Transverse colon (tissue), 4 donors: ENCODE data around the gene RAPGEF2. TPM values are rescaled to one million over a fixed set of nuclear protein-coding genes. Genes with fewer than 3 reads are reported as not detected.

ENCODE experiments used
- DNase-seq: peaks from one replicate; pipeline ENCODE4 v3.0.0-alpha.2; 2019
- H3K27ac ChIP-seq, 4 donors: fragments of 200-600 bp; sonication (generic); 2 replicates each; pipeline ENCODE4 v1.5.1; 2016 to 2018; ENCODE audit warnings: inconsistent platforms in 4 of 4
- H3K27me3 ChIP-seq: fragments of 200-600 bp; sonication (generic); 2 replicates; pipeline ENCODE4 v1.5.1; 2017; ENCODE audit warnings: inconsistent platforms
- H3K36me3 ChIP-seq, 4 donors: fragments of 200-600 bp; sonication (generic); 2 replicates each; pipeline ENCODE4 v1.5.1; 2017 to 2019; ENCODE audit warnings: inconsistent platforms in 4 of 4
- H3K4me1 ChIP-seq, 4 donors: fragments of 200-600 bp; sonication (generic); 2 replicates each; pipeline ENCODE4 v1.5.1; 2017 to 2020; ENCODE audit warnings: inconsistent platforms in 4 of 4
- H3K4me3 ChIP-seq, 4 donors: fragments of 200-600 bp; sonication (generic); 1 replicate in 1 of 4; 2 replicates in 3 of 4; pipeline versions ENCODE4 v1.5.1 to v1.6.1; 2017 to 2019; ENCODE audit warnings: inconsistent platforms in 4 of 4
- H3K9me3 ChIP-seq, 2 donors: fragments of 200-600 bp; sonication (generic); 2 replicates each; pipeline ENCODE4 v1.5.1; 2017 to 2019; ENCODE audit warnings: inconsistent platforms in 2 of 2
- EP300 ChIP-seq: sonication (generic); formaldehyde crosslinking; IDR thresholded peaks from one replicate; pipeline ENCODE4 v1.6.1; 2017; ENCODE audit warnings: antibody characterized with exemption, low read depth
- POLR2A ChIP-seq: fragments of 450-650 bp; IDR thresholded peaks from one replicate; pipeline ENCODE4 v1.6.1; 2016; ENCODE audit warnings: antibody characterized with exemption, mild to moderate bottlenecking, moderate library complexity
- POLR2AphosphoS5 ChIP-seq, 3 donors: sonication (generic); formaldehyde crosslinking; IDR thresholded peaks; one replicate each; pipeline ENCODE4 v1.6.1; 2016; ENCODE audit warnings: antibody characterized with exemption in 3 of 3
- WGBS, 2 donors: methylation state at CpG; one replicate each; pipeline ENCODE4 v1.1.5; 2018; ENCODE audit warnings: low coverage in 1 of 2; 5-methylcytosine and 5-hydroxymethylcytosine counted together
- in situ Hi-C, 4 donors: fragments of 200-750 bp; cut with MboI; loops; one replicate each; pipeline versions ENCODE4 v1.15.0 to v1.15.1; 2017; ENCODE audit warnings: low sequenced_read_pairs in 3 of 4, low pct_ligation_motif_present in 1 of 4, low pct_unique_long_range_greater_than_20kb in 1 of 4
- intact Hi-C: fragments of 100-400 bp; cut with DNase I; formaldehyde crosslinking; loops from one replicate; pipeline ENCODE4 v1.15.1; 2023; ENCODE audit warnings: low total_unique reads
- total RNA-seq, 4 donors: library from RNA; depleted of rRNA; stranded (reverse); fragments of >200 nt; gene quantifications; one replicate each; pipeline ENCODE4 v1.1.0, GENCODE V29; 2016
- TF ChIP-seq, protein P1 (sequence below), 5 experiments: fragments of 200-600 bp in 3 of 5; fragments of 450-650 bp in 2 of 5; sonication (generic) in 3 of 5; IDR thresholded peaks; 1 replicate in 2 of 5; 2 replicates in 3 of 5; pipeline ENCODE4 v1.5.1; 2016 to 2017; ENCODE audit warnings: antibody characterized with exemption in 5 of 5, inconsistent platforms in 3 of 5, mild to moderate bottlenecking in 2 of 5, moderate library complexity in 1 of 5

RAPGEF2 gene
- total RNA-seq, 4 donors from 2014 or later, result 23.3 to 64.8 (median 49.6) TPM

DNA sequence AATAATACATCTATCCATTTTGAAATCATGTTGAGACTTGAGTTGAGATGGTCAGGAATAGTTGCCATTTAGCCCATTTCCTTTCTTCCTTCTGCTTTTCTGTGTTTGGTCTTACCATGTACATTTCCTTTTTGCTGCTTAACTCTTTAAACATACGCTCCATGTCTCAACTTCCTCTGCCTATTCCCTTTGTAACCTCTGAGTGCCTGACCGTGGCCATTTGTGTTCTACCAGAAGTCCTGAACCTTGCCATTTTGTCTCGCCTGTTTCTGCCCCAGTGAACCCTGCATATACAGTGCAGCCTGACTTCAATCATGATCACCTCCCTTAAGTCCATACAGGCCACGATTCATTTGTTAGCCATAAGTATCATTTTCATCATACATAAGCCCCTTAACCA lies 169.0 kb downstream of the RAPGEF2 start:
- whole genome bisulfite sequencing, 2 donors, result 36 to 75% methylated on average over 3 to 4 of the region's 4 CpGs
- DNase-seq, result no peak
- no peak overlapping the region for H3K4me3 ChIP-seq
- no peaks in the 10 kb centered on the region for H3K27me3 ChIP-seq
- TF ChIP-seq EP300 (no peak), POLR2AphosphoS5 (IDR thresholded peaks at IDR 0.05) (no peak), POLR2A (no peak)
- TF ChIP-seq, protein P1, sequence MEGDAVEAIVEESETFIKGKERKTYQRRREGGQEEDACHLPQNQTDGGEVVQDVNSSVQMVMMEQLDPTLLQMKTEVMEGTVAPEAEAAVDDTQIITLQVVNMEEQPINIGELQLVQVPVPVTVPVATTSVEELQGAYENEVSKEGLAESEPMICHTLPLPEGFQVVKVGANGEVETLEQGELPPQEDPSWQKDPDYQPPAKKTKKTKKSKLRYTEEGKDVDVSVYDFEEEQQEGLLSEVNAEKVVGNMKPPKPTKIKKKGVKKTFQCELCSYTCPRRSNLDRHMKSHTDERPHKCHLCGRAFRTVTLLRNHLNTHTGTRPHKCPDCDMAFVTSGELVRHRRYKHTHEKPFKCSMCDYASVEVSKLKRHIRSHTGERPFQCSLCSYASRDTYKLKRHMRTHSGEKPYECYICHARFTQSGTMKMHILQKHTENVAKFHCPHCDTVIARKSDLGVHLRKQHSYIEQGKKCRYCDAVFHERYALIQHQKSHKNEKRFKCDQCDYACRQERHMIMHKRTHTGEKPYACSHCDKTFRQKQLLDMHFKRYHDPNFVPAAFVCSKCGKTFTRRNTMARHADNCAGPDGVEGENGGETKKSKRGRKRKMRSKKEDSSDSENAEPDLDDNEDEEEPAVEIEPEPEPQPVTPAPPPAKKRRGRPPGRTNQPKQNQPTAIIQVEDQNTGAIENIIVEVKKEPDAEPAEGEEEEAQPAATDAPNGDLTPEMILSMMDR (IDR thresholded peaks at IDR 0.05), result no peak
- H3K9me3 ChIP-seq, result no peaks in the 10 kb centered on the region
- in situ Hi-C loops, result no loop called here
- H3K4me1 ChIP-seq, result peaks cover 0 to 37% (median 16%) of the 10 kb centered on the region in 4 donors
- H3K27ac ChIP-seq, result no peak overlapping the region
- no peaks in the 10 kb centered on the region for H3K36me3 ChIP-seq
- intact Hi-C loops, result no loop called here

DNA sequence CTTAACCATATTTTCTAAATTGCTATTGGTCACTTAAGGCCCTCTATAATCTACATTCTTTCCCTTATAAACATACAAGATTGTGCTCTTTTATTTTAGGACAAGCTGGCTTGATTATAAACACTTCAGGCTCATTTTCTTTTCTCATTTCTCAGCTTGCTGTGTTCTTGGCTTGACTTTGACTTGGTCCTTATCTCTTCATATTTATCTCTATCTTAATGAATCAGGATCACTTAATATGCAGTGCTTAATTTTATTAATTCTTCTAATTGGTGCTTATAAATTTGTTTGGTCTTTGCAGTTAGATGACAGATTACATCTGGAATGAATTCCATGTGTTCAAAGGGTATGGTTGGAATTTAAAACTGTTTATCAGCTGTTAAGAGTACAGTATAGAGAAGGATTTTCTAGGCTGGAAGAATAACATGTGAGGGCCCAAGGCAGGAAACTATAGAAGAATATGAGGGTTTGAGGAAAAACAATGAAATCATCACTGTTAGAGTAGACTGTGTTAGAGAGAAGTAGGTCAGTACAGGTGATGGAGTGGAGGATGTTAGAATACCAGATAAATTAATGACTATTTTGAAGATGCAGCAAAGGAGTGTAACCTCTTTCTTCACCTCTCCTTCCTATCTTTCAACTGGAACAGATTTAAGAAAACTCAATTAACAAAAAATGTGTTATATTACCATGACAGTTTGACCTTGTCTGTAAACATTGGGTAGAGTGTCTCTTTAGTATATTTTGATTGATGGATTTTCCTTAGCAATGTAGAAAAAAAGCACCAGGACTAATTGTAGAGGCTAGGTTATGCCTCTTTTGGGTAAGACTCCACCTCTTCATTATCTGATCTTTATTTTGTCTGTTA lies 169.6 kb downstream of the RAPGEF2 start:
- peaks cover 0 to 31% (median 13%) of the 10 kb centered on the region in 4 donors for H3K4me1 ChIP-seq
- H3K27me3 ChIP-seq, result no peaks in the 10 kb centered on the region
- no peaks in the 10 kb centered on the region for H3K36me3 ChIP-seq
- no peak overlapping the region for H3K4me3 ChIP-seq
- H3K9me3 ChIP-seq, result no peaks in the 10 kb centered on the region
- TF ChIP-seq POLR2A (no peak), EP300 (no peak), POLR2AphosphoS5 (IDR thresholded peaks at IDR 0.05) (no peak)
- TF ChIP-seq, protein P1 (IDR thresholded peaks at IDR 0.05), result no peak
- no peak for DNase-seq
- intact Hi-C loops, result no loop called here
- in situ Hi-C loops, result no loop called here
- no peak overlapping the region for H3K27ac ChIP-seq

DNA sequence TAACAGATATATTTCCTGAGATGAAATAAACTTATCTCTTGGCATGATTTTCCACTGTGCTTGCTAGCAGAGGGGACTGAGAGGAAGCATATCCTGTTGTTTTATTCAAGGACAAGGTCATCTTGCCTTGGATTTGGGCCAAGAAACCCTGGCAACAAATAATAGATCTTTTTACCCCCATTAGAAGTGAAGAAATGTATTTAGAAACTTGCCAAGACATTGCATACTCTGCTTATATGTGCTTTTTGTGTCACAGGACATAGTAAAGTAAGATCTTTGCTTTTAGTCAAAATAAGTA lies 170.2 kb downstream of the RAPGEF2 start:
- Histone ChIP-seq H3K9me3 (no peaks in the 10 kb centered on the region), H3K27me3 (no peaks in the 10 kb centered on the region), H3K36me3 (no peaks in the 10 kb centered on the region), H3K4me1 (peaks cover 0 to 31% (median 13%) of the 10 kb centered on the region in 4 donors), H3K4me3 (no peak overlapping the region), H3K27ac (no peak overlapping the region)
- DNase-seq, result no peak
- intact Hi-C loops, result no loop called here
- TF ChIP-seq POLR2AphosphoS5 (IDR thresholded peaks at IDR 0.05) (no peak), POLR2A (no peak), EP300 (no peak)
- TF ChIP-seq, protein P1 (IDR thresholded peaks at IDR 0.05), result no peak
- in situ Hi-C loops, result no loop called here

DNA sequence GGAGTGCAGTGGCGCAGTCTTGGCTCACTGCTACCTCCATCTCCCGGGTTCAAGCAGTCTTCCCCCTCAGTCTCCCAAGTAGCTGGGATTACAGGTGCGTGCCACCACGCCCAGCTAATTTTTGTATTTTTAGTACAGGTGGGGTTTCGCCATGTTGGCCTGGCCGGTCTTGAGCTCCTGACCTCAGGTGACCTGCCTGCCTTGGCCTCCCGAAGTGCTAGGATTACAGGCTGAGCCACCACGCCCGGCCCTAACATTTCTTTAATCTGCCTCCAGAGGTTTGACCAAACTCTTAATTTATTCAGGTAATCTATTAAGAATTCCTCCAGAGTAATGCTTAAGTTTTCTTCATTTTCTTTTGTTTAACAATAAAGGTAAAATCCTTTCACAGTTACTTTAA lies 171.0 kb downstream of the RAPGEF2 start:
- WGBS, 2 donors, result 85 to 91% methylated on average over 5 to 9 of the region's 9 CpGs
- DNase-seq, result no peak
- Histone ChIP-seq H3K9me3 (no peaks in the 10 kb centered on the region), H3K27me3 (no peaks in the 10 kb centered on the region), H3K4me1 (peaks cover 0 to 34% (median 13%) of the 10 kb centered on the region in 4 donors), H3K4me3 (no peak overlapping the region), H3K36me3 (no peaks in the 10 kb centered on the region), H3K27ac (no peak overlapping the region)
- TF ChIP-seq, protein P1 (IDR thresholded peaks at IDR 0.05), result no peak
- TF ChIP-seq POLR2AphosphoS5 (IDR thresholded peaks at IDR 0.05) (no peak), POLR2A (no peak), EP300 (no peak)
- in situ Hi-C loops, result no loop called here
- intact Hi-C loops, result no loop called here
